Measurements from ENCODE around the gene LRRC27.

LRRC27 gene

GRCh38 chr10:132382231-132382922 is 50.4 kb downstream of the LRRC27 start:
- TF ChIP-seq EZH2 (IDR thresholded peaks at IDR 0.05; ENCODE audit: borderline replicate concordance, low read length) (no peak), CTCF (IDR thresholded peaks at IDR 0.05; ENCODE audit: low read length) (no peak)
- H3K79me2 ChIP-seq (ENCODE audit: insufficient read depth, low read length), result no peaks in the 10 kb centered on the region
- H4K20me1 ChIP-seq (ENCODE audit: insufficient read depth, low read length), result no peaks in the 10 kb centered on the region
- no peak overlapping the region for H3K9ac ChIP-seq (ENCODE audit: low read length)
- no peaks in the 10 kb centered on the region for H3K9me2 ChIP-seq (ENCODE audit: low read depth, low read length)
- H3K4me3 ChIP-seq (ENCODE audit: low read depth, low read length, poor library complexity, severe bottlenecking), result no peak overlapping the region
- no peaks in the 10 kb centered on the region for H3F3A ChIP-seq (ENCODE audit: insufficient read depth, low read length)
- H3K4me2 ChIP-seq (ENCODE audit: low read length), result no peak overlapping the region
- no peaks in the 10 kb centered on the region for H3K36me3 ChIP-seq (ENCODE audit: insufficient read depth, low read length)
- H2AFZ ChIP-seq (ENCODE audit: low read length), result no peak overlapping the region
- H3K27me3 ChIP-seq (ENCODE audit: insufficient read depth, low read length), result 0 out of 2 replicates have a peak, but pooled peaks cover 4% of the 10 kb centered on the region
- no peaks in the 10 kb centered on the region for H3K9me3 ChIP-seq (ENCODE audit: low read length)
- no peak overlapping the region for H3K27ac ChIP-seq (ENCODE audit: low read depth, low read length, poor library complexity, severe bottlenecking)
- no peaks in the 10 kb centered on the region for H3K4me1 ChIP-seq (ENCODE audit: insufficient read depth, low read length, severe bottlenecking)

GRCh38 chr10:132383101-132383500 is 51.1 kb downstream of the LRRC27 start:
- Histone ChIP-seq H3K9me2 (ENCODE audit: low read depth, low read length) (no peaks in the 10 kb centered on the region), H2AFZ (ENCODE audit: low read length) (no peak overlapping the region), H4K20me1 (ENCODE audit: insufficient read depth, low read length) (no peaks in the 10 kb centered on the region), H3K4me3 (ENCODE audit: low read depth, low read length, poor library complexity, severe bottlenecking) (no peak overlapping the region), H3K27ac (ENCODE audit: low read depth, low read length, poor library complexity, severe bottlenecking) (no peak overlapping the region), H3K4me2 (ENCODE audit: low read length) (no peak overlapping the region), H3K36me3 (ENCODE audit: insufficient read depth, low read length) (no peaks in the 10 kb centered on the region), H3K9ac (ENCODE audit: low read length) (no peak overlapping the region), H3F3A (ENCODE audit: insufficient read depth, low read length) (no peaks in the 10 kb centered on the region), H3K4me1 (ENCODE audit: insufficient read depth, low read length, severe bottlenecking) (no peaks in the 10 kb centered on the region), H3K27me3 (ENCODE audit: insufficient read depth, low read length) (0 out of 2 replicates have a peak, but pooled peaks cover 4% of the 10 kb centered on the region), H3K79me2 (ENCODE audit: insufficient read depth, low read length) (no peaks in the 10 kb centered on the region), H3K9me3 (ENCODE audit: low read length) (no peaks in the 10 kb centered on the region)
- TF ChIP-seq EZH2 (IDR thresholded peaks at IDR 0.05; ENCODE audit: borderline replicate concordance, low read length) (no peak), CTCF (IDR thresholded peaks at IDR 0.05; ENCODE audit: low read length) (no peak)

- no peak overlapping the region for H2AFZ ChIP-seq (ENCODE audit: low read length)
- H3K9me2 ChIP-seq (ENCODE audit: low read depth, low read length), result no peaks in the 10 kb centered on the region
- no peaks in the 10 kb centered on the region for H3F3A ChIP-seq (ENCODE audit: insufficient read depth, low read length)
- TF ChIP-seq CTCF (IDR thresholded peaks at IDR 0.05; ENCODE audit: low read length) (no peak), EZH2 (IDR thresholded peaks at IDR 0.05; ENCODE audit: borderline replicate concordance, low read length) (no peak)
- no peaks in the 10 kb centered on the region for H3K9me3 ChIP-seq (ENCODE audit: low read length)
- H3K36me3 ChIP-seq (ENCODE audit: insufficient read depth, low read length), result no peaks in the 10 kb centered on the region
- no peak overlapping the region for H3K27ac ChIP-seq (ENCODE audit: low read depth, low read length, poor library complexity, severe bottlenecking)
- H3K79me2 ChIP-seq (ENCODE audit: insufficient read depth, low read length), result no peaks in the 10 kb centered on the region
- no peaks in the 10 kb centered on the region for H4K20me1 ChIP-seq (ENCODE audit: insufficient read depth, low read length)
- 0 out of 2 replicates have a peak, but pooled peaks cover 4% of the 10 kb centered on the region for H3K27me3 ChIP-seq (ENCODE audit: insufficient read depth, low read length)
- no peak overlapping the region for H3K4me2 ChIP-seq (ENCODE audit: low read length)
- H3K4me3 ChIP-seq (ENCODE audit: low read depth, low read length, poor library complexity, severe bottlenecking), result no peak overlapping the region
- no peaks in the 10 kb centered on the region for H3K4me1 ChIP-seq (ENCODE audit: insufficient read depth, low read length, severe bottlenecking)
- H3K9ac ChIP-seq (ENCODE audit: low read length), result no peak overlapping the region
Observed at GRCh38 chr10:132383751-132384196, 51.8 kb downstream of the LRRC27 start.

Measured in OCI-LY1 (cell line).